ENCODE measurements around the gene TRIM63. TPM values are rescaled to one million over a fixed set of nuclear protein-coding genes. Genes with fewer than 3 reads are reported as not detected.

Gene TRIM63
- total RNA-seq, 1 experiment from 2014 or later, result not detected

DNA sequence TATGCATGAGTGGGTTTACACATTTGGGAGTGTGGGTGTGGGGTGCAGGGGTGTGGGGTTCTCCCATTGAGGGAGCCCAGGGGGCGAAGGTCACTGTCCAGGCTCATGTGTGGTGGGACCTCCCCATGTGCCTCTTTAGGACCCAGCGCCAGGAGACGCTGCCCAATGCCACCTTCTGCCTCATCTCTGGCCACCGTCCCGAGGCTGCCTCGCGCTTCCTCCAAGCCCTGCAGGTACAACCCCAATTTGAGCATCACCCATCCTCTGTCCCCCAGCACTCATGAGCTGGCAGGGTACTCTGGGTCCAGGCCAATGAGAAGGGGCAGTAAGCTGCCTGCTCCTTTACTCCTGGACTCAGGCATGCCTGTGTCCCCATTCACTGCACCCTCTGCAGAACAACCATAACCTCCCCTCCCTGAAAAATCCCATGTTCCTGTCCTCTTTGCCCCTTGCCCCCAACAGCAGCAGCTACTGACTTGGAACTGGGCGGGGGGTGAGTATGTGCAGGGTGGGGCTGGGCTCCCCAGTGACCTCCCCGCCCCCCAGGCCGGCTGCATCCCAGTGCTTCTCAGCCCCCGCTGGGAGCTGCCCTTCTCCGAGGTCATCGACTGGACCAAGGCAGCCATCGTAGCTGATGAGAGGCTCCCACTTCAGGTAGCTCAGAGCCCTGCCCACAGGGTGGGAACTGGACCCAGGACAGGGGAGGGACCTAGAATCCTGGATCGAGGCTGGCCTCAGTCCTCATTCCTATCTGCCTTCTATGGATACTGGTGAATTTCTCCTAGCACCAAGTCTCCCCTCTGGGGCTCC is 38.2 kb downstream of the TRIM63 start:
- no peaks in the 10 kb centered on the region for H3F3A ChIP-seq (ENCODE audit: low read length, unreplicated experiment)
- H3K27ac ChIP-seq (ENCODE audit: low read length), result no peak overlapping the region
- TF ChIP-seq EZH2 (IDR thresholded peaks at IDR 0.05; ENCODE audit: low read length, unreplicated experiment), result no peak
- no peak for TF ChIP-seq EZH2phosphoT487 (IDR thresholded peaks at IDR 0.05; ENCODE audit: borderline replicate concordance, low read length)
- TF ChIP-seq, protein P1, sequence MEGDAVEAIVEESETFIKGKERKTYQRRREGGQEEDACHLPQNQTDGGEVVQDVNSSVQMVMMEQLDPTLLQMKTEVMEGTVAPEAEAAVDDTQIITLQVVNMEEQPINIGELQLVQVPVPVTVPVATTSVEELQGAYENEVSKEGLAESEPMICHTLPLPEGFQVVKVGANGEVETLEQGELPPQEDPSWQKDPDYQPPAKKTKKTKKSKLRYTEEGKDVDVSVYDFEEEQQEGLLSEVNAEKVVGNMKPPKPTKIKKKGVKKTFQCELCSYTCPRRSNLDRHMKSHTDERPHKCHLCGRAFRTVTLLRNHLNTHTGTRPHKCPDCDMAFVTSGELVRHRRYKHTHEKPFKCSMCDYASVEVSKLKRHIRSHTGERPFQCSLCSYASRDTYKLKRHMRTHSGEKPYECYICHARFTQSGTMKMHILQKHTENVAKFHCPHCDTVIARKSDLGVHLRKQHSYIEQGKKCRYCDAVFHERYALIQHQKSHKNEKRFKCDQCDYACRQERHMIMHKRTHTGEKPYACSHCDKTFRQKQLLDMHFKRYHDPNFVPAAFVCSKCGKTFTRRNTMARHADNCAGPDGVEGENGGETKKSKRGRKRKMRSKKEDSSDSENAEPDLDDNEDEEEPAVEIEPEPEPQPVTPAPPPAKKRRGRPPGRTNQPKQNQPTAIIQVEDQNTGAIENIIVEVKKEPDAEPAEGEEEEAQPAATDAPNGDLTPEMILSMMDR (conservative IDR thresholded peaks at IDR 0.05; ENCODE audit: low read depth, low read length), result no peak
- ATAC-seq (no peak; the same call in 1 of the 2 replicates), DNase-seq (no peak)
- H3K36me3 ChIP-seq (ENCODE audit: low read depth, low read length), result no peaks in the 10 kb centered on the region
- no peak overlapping the region for H3K4me3 ChIP-seq (ENCODE audit: low read length)
- no peaks in the 10 kb centered on the region for H3K4me1 ChIP-seq (ENCODE audit: insufficient read depth, low read length)
- H3K27me3 ChIP-seq (ENCODE audit: low read length), result no peaks in the 10 kb centered on the region
- no TSS peak for BruUV-seq (replicated peaks)
- no peak overlapping the region for H2AFZ ChIP-seq (ENCODE audit: low read length)
- no peaks in the 10 kb centered on the region for H3K9me3 ChIP-seq (ENCODE audit: low read length)
- no peak overlapping the region for H3K9ac ChIP-seq (ENCODE audit: low read length)
- ChIA-PET POLR2A (ENCODE audit: unreplicated experiment) (no interaction called here), CTCF (interaction anchor here (0.5 to 0.8 kb wide), 3 partner anchors 83 to 192 kb away, joined by 3 to 4 read pairs (median 3); no protein-coding TSS in a partner anchor)
- no peak overlapping the region for H3K4me2 ChIP-seq (ENCODE audit: low read length)
- H4K20me1 ChIP-seq (ENCODE audit: low read length), result no peaks in the 10 kb centered on the region
- intact Hi-C loops (cut with micrococcal nuclease), result no loop called here
- no peaks in the 10 kb centered on the region for H3K9me2 ChIP-seq (replicated peaks; ENCODE audit: low read length)
- no peaks in the 10 kb centered on the region for H3K79me2 ChIP-seq (ENCODE audit: low read length)

DNA sequence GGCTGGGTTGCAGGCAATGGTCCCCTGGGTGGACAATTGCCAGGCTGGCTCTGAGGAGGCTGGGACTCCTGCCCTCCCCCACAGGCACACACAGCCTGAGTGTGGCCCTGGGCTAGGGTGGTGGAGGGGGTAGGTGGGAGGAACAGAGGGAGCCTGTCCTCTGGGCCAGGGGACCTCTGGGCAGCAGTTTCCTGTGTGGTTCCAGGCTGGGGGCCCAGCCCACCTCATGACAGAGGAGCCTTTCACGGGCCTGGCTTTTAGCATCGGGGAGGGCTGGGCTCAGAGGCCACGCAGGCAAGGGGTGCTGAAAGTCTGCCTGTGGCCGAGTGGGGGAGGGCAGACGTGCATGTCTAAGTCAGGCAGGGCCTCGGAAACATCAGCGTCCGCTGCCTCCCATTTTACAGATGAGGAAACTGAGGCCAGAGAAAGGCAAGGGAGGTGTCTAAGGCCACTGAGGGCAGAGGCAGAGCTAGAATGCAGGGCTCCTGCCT is 38.9 kb downstream of the TRIM63 start:
- no peaks in the 10 kb centered on the region for H3K36me3 ChIP-seq (ENCODE audit: low read depth, low read length)
- H2AFZ ChIP-seq (ENCODE audit: low read length), result no peak overlapping the region
- no peak for DNase-seq
- H4K20me1 ChIP-seq (ENCODE audit: low read length), result no peaks in the 10 kb centered on the region
- ChIA-PET CTCF (no interaction called here), POLR2A (ENCODE audit: unreplicated experiment) (no interaction called here)
- no peak overlapping the region for H3K4me3 ChIP-seq (ENCODE audit: low read length)
- BruUV-seq (replicated peaks), result no TSS peak
- no peaks in the 10 kb centered on the region for H3K79me2 ChIP-seq (ENCODE audit: low read length)
- no peaks in the 10 kb centered on the region for H3K9me3 ChIP-seq (ENCODE audit: low read length)
- H3K4me2 ChIP-seq (ENCODE audit: low read length), result no peak overlapping the region
- no peak for TF ChIP-seq EZH2phosphoT487 (IDR thresholded peaks at IDR 0.05; ENCODE audit: borderline replicate concordance, low read length)
- TF ChIP-seq, protein P1 (conservative IDR thresholded peaks at IDR 0.05; ENCODE audit: low read depth, low read length), result no peak
- no peak for TF ChIP-seq EZH2 (IDR thresholded peaks at IDR 0.05; ENCODE audit: low read length, unreplicated experiment)
- H3K27ac ChIP-seq (ENCODE audit: low read length), result no peak overlapping the region
- no peaks in the 10 kb centered on the region for H3F3A ChIP-seq (ENCODE audit: low read length, unreplicated experiment)
- no peak overlapping the region for H3K9ac ChIP-seq (ENCODE audit: low read length)
- no peaks in the 10 kb centered on the region for H3K4me1 ChIP-seq (ENCODE audit: insufficient read depth, low read length)
- H3K27me3 ChIP-seq (ENCODE audit: low read length), result no peaks in the 10 kb centered on the region
- no peaks in the 10 kb centered on the region for H3K9me2 ChIP-seq (replicated peaks; ENCODE audit: low read length)
- intact Hi-C loops (cut with micrococcal nuclease), result no loop called here
- ATAC-seq, result no peak

Measured in PC-3 (cell line).